GM19324 (cell line): ENCODE data around the gene MCEMP1.

Source experiments
- ATAC-seq: cut with Tn5 transposase; IDR thresholded peaks from one replicate; pipeline ENCODE4 v1.9.1; 2021; ENCODE audit warnings: mild to moderate bottlenecking, moderate library complexity; ENCODE audit not compliant: unreplicated experiment, low FRiP score

The MCEMP1 gene

GRCh38 chr19:7718668-7719067 lies 41.8 kb downstream of the MCEMP1 start:
- no peak for ATAC-seq

GRCh38 chr19:7720351-7720750 lies 43.5 kb downstream of the MCEMP1 start:
- ATAC-seq = no peak

GRCh38 chr19:7722231-7722651 lies 45.4 kb downstream of the MCEMP1 start:
- ATAC-seq = no peak

GRCh38 chr19:7725791-7726190 lies 48.9 kb downstream of the MCEMP1 start:
- ATAC-seq = no peak

- no peak for ATAC-seq
These were observed 52.3 kb downstream of the MCEMP1 start for GRCh38 chr19:7729211-7729610.
